ENCODE measurements around the gene ADORA1. TPM values are rescaled to one million over a fixed set of nuclear protein-coding genes. Genes with fewer than 3 reads are reported as not detected.

ADORA1 gene
- total RNA-seq, 1 donor: 0.72 TPM

DNA sequence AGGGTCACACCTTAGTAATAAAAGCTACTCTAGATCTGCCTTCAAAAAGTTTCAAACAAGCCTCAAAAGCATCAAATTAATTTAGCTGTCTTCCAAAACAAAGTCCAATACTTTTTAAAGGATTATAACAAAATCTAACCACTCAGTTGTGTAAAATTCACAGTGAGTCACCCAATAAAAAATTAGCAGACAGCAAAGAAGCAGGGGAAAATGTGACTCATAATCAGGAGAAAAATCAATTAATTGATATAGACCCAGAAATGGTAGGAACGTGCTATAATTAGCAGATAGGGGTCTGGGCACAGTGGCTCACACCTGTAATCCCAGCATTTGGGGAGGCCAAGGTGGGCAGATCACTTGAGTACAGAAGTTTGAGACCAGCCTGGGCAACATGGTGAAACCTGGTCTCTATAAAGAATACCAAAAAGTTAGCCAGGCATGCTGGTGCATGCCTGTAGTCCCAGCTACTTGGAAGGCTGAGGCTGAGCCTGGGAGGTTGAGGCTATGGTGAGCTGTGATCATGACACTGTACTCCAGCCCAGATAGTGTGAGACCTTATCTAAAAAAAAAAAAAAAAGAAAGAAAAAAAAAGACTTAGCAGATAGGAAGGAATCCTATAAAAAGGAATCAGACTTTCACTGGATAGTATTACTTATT is 33.6 kb upstream of the ADORA1 start:
- TF ChIP-seq, protein P1, sequence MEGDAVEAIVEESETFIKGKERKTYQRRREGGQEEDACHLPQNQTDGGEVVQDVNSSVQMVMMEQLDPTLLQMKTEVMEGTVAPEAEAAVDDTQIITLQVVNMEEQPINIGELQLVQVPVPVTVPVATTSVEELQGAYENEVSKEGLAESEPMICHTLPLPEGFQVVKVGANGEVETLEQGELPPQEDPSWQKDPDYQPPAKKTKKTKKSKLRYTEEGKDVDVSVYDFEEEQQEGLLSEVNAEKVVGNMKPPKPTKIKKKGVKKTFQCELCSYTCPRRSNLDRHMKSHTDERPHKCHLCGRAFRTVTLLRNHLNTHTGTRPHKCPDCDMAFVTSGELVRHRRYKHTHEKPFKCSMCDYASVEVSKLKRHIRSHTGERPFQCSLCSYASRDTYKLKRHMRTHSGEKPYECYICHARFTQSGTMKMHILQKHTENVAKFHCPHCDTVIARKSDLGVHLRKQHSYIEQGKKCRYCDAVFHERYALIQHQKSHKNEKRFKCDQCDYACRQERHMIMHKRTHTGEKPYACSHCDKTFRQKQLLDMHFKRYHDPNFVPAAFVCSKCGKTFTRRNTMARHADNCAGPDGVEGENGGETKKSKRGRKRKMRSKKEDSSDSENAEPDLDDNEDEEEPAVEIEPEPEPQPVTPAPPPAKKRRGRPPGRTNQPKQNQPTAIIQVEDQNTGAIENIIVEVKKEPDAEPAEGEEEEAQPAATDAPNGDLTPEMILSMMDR (IDR thresholded peaks at IDR 0.05; ENCODE audit: insufficient read depth, low read length): no peak
- no peak overlapping the region for H3K4me3 ChIP-seq (ENCODE audit: low read depth, low read length)
- DNase-seq (ENCODE audit: low read depth): no peak

DNA sequence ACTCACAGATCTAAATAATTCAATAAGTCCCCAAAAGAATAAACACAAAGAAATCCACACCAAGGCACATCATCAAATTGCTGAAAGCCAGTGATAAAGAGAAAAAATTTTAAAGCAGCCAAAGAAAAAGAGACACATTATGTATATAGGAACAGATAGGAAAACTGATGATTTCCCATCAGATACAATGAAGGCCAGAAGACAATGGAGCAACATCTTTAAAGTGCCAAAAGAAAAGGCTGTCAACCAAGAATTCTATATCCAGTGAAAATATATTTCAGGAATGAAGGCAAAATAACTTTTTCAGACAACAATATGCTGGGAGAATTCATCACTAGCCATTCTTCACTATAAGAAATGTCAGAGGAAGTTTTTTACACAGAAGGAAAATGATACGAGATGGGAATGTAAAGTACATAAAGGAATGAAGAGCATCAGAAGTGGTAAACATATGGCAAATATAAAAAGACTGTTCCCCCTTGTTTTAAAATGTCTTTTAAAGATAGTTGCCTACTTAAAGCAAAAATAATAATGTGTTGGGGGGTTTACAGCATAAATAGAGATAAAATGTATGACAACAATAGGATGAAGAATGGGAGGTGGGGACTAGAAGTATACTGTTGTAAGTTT is 32.4 kb upstream of the ADORA1 start:
- no peak for DNase-seq (ENCODE audit: low read depth)
- no peak overlapping the region for H3K4me3 ChIP-seq (ENCODE audit: low read depth, low read length)
- TF ChIP-seq, protein P1 (IDR thresholded peaks at IDR 0.05; ENCODE audit: insufficient read depth, low read length): no peak

DNA sequence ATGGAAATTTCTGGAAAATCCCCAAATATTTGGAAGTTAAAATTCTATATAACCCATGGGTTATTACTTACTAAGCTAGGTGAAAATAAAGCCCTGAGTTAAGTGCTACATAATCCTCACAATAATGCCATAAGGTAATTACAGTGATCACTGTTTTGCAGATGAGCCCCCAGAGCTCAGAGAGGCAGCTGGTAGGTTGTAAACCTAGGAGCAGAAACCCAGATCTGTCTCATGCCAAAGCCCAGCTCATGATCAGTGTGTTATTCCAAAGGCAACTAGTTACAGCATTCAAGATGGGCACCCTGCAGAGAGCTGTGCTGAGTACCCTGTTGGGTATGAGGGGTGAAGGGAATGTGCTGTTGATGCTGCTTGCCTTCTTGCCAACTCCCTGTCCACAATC is 31.0 kb upstream of the ADORA1 start:
- DNase-seq (ENCODE audit: low read depth): no peak
- TF ChIP-seq, protein P1 (IDR thresholded peaks at IDR 0.05; ENCODE audit: insufficient read depth, low read length): no peak
- no peak overlapping the region for H3K4me3 ChIP-seq (ENCODE audit: low read depth, low read length)

DNA sequence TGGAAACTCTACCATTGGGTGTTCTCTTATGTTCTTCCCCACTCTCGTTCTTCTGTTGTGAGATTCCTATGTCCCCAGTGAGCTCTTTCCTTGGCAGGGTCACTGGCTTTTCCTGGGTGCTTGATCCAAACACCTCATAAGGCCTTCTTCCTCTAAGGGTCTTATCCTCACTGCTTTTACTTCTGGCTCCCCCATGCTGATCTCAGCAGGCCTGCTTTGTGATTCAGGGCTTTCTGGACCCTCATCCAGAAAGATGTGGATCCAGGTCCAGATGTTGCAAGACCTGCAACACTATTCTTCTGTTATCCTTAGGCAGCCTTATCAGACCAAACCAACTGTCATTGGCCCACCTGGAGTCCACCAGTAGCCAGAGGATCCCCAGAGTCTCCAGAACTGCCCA is 30.5 kb upstream of the ADORA1 start:
- DNase-seq (ENCODE audit: low read depth): no peak
- H3K4me3 ChIP-seq (ENCODE audit: low read depth, low read length): no peak overlapping the region
- TF ChIP-seq, protein P1 (IDR thresholded peaks at IDR 0.05; ENCODE audit: insufficient read depth, low read length): no peak

DNA sequence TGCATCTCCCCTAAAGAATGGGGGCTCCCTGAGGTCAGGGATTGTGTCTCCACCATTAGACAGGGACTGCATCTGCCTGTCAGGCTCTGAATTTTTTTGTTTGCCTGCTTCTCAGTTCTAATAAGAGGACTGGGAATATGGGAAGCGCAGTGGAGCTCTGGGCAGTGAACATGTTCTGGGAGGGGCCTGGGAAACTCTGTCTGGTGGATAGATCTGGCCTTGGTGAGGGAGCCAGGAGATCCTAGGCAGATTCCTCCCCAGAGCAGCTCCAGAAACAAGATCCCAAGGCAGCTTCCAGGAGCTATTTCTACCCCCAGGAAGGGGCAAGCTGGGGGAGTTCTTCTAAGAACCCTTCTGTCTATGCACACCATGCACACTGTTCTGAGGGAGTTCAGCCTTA is 29.1 kb upstream of the ADORA1 start:
- no peak for DNase-seq (ENCODE audit: low read depth)
- TF ChIP-seq, protein P1 (IDR thresholded peaks at IDR 0.05; ENCODE audit: insufficient read depth, low read length): no peak

DNA sequence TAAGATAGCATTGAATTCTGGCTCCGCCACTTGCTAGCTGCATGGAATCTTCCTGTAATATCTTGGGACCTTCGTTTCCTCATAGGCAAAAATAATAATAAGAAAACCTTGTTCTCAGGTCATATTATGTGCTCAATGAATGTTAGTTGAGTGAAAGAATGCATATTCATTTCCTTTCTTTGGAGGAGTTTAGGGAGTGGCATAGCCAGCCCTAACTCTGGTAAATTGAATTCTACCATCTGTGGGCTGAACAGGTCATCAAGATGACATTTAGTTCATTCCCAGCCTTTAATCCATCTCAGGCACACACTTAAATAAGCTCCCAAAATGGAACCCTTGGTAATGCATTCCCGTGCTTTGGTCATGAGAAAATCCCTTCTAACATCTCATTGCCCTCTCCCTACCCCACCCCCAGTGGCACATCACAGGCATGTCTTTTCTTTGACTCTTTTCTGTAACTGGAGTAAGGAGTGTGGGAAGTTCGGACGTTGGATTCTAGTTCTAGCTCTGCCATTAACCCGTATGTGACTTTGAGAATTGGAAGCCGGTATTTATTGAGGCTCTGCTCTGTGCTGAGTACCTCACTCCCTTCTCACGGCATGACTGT is 28.5 kb upstream of the ADORA1 start:
- H3K4me3 ChIP-seq (ENCODE audit: low read depth, low read length): no peak overlapping the region
- TF ChIP-seq, protein P1 (IDR thresholded peaks at IDR 0.05; ENCODE audit: insufficient read depth, low read length): no peak
- DNase-seq (ENCODE audit: low read depth): no peak

More for the DNA sequence above, 29.1 kb upstream of the ADORA1 start:
- H3K4me3 ChIP-seq (ENCODE audit: low read depth, low read length): no peak overlapping the region
